GM04503 (cell line): ENCODE measurements around the gene RAB11FIP5.
"Not testable (repeated sequence)": the region's sequence is repeated elsewhere in the genome, so short reads cannot be mapped to it uniquely, and the experiment has no call there.

Experiments
- DNase-seq: peaks from one replicate; pipeline ENCODE4 v3.0.0-alpha.2; 2012; ENCODE audit warnings: low read depth

The RAB11FIP5 gene, protein sequence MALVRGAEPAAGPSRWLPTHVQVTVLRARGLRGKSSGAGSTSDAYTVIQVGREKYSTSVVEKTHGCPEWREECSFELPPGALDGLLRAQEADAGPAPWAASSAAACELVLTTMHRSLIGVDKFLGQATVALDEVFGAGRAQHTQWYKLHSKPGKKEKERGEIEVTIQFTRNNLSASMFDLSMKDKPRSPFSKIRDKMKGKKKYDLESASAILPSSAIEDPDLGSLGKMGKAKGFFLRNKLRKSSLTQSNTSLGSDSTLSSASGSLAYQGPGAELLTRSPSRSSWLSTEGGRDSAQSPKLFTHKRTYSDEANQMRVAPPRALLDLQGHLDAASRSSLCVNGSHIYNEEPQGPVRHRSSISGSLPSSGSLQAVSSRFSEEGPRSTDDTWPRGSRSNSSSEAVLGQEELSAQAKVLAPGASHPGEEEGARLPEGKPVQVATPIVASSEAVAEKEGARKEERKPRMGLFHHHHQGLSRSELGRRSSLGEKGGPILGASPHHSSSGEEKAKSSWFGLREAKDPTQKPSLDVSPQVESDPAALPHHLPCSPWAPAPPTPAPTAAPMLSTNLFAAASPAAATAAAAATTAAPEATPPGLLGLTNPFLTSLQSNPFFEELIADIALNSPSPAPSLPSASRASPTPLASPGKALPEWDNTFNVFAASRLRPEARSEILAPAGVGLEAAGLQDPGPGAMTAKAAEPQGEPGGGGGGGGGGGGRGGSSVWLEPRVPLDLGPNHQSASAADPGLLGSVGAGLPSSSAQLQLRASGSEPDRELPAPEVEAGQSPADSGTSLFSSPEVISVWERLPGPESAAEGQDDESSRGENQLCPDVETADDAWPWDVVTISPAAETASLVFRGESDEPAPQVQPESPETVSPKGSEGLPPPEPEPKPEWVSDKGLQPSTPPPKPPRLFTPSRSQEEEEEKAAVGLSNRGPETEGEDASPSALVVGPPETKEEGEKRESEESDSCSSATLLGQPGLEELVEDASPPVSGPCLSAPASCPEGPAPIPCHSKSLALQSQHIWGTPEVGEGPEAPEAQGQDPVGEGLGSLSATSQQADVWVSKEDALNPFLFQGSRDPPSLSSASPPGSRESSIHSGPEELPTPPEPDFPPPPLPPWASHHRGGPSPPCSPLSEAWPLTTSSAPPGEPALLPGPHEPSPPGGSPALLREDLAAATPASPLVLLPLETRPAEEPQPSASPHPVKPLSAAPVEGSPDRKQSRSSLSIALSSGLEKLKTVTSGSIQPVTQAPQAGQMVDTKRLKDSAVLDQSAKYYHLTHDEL (N-terminal part only)

DNA sequence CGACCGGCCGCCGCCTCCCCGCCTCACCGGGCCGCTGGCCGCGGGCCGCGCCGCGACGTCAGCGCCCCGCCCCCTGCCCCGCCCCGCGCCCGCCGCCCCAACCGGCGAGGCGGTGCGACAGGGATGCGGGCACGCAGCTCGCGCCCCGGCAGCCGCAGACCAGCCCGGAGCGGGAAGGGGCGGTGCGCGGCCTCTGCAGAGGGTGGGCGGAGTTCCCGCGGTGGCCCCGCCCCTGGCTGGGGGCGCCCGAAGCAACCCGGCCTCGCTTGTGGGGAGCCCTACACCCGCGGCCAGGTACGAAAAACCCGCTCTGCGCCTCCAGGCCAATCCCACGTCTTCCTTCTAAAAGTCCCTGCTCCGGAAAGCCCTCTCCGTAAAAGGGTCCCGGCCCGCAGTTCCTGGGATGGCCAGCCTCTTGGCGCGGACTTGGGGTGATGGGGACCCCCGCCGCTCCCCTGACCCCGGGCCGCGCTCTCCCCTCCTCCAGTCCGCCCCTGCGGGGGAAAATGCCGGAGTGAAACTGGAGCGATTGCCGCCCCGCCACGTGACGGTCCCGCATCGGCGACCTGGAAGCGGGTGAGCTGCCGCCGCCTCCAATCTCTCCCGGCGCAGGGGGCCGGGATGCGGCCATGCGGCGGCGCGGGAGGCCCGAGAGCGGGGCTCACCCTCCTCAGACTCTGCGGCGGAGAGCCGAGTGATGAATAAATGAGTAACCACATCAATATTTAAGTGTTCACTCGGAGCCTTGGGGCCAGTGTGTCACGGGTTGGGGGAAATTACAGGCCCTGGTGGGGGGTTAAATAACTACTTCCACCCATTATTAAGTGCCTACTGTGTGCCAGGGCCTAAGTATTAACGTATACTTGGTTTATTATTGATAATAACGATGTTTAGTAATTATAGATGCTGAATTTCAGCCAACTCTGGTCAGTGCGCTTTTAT, at the start of gene RAB11FIP5:
RAB11FIP5 (minus strand) TSS at position 36 of the 942 bp plus-strand sequence. CDS start 171 bp downstream, outside the sequence.
- peak; percentile 63 for DNase-seq

DNA sequence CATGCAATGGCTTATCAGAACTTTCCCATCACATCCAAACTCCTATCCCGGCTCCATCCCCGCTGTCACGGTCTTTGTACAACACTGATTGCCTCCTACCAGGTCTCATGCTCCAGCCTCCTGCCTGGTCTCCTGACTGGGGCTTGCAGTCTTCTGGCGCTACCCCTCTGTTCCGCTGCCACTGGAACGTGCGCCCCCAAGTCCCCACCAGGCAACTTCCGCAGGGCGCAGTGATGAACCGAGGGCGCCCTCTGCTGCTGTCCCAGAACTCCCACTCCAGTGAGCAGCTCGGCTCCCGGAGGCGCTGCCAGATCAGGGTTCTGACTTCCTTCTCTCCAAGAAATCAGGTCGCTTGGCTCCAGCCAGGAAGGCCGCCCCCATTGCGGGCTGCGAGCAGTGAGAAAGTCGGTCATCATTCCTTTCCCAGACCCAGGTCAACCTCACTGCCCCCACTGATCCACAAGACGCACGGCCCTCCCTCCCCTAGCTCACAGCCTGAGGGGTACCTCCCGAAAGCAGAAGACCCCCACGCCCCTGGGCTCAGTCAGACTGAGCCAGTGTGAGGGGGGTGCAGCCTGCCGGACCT, 43.9 kb upstream of the RAB11FIP5 start:
- no peak for DNase-seq

DNA sequence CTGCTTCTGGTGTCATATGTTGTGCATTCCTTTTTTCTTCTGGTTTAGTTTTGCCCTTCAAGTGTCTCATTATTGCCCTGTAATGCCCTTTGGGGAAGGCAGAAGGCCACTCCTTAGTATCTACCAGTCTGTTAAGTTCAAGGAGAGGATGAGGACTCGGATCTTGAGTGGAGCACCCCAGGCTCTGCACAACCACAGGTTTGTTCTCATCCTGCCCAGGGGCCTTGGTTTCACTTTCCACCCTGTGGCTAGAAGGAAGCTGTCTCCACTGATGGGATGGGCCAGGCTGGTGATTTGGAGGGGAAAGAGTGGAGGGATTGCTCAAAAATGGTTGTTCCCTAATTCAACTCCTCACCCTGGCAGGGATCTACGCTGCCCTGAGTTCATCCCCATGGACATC, 30.2 kb upstream of the RAB11FIP5 start:
- no peak for DNase-seq

DNA sequence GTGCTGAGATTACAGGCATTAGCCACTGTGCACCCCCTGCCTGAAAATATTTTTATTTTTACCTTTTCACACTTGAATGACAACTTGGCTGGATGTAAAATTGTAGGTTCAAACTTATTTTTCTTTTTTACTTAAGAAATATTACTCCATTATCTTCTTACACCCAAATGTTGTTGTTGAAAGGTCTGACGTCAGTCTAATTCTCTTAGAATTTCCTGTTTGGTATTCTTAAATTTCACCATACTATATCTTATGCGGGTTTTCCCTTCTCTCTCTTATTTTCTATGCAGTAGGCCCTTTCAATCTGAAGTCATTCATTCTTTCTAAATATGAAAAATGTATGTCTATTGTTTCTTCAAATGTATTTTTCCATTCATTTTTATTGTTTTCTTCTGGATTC, 29.1 kb upstream of the RAB11FIP5 start:
- no peak for DNase-seq

DNA sequence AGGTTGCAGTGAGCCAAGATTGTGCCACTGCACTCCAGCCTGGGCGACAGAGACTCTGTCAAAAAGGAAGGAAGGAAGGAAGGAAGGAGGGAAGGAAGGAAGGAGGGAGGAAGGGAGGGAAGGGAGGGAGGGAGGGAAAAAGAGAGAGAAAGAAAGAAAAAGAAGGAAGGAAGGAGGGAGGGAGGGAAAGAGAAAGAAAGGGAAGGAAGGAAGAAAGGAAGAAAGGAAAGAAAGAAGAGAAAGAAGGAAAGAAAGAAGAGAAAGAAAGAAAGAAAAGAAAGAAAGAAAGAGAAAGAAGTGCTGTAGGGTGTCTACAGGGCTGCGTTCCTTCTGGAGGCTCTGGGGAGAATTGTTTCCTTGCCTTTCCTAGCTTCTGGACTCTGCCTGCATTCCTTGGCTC, 22.5 kb upstream of the RAB11FIP5 start:
- no peak for DNase-seq

DNA sequence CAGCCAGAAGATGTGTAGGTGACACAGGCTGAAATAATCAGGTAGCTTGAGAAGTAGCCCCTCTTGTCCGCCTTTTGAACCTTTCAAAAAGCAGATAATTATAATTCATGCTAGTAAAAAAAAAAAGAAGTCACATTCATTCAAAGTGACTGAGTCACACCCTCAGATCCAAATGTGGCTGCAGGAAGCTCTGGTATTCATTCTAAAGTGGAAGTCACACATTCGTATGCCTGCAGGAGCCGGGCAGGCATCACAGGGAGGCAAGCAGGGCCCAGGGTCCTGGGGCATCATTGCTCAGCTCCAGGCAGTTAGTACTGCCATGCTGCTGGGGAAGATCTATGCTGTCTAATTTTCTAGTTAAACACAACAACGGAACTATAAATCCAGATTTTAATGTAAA, 21.7 kb upstream of the RAB11FIP5 start:
- DNase-seq, result no peak

DNA sequence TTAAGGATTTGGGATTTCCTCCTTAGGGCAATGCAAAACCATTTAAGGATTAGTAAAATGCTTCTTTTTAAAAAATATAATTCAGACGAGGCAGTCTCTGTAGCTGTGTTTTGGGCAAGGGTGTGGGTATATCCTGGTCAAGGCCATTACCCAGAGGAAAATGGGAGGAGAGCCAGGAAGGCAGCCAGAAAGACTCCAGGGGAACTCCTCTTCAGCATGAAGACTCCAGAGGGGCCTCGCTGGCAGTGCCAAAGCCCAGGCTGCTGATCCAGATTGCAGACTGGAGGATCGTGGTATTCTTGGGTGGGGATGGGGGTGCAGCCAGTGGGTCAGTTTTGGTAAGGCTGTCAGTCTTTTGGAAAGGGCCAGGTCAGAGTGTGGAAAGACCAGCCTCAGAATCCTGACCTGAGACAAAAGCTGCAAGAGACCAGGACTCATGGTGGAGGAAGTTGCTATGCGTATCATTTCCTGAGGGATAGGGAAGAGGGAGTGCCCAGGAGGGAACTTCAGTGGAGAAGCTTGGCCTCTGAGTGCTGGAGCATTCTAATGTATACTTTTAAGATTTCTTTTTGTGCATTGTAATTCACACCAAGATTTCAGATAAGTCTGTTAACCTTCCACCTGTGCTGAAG, 20.9 kb upstream of the RAB11FIP5 start:
- DNase-seq, result no peak

DNA sequence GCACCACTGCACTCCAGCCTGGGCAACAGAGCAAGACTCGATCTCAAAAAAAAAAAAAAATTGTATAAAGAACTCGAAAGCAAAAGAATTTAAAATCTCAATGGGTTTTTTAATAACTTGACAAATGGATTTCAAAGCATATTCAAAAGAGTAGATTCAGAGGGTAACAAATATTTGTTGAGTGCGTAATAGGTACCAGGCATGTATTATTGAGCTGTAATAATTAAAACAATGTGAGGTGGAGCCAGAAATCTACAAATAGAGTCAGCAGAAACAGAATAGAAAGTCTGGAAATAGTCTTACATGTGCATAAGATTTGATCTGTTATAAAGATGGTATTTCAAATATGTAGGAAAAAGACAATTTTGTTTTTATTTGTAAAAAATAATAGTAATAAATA, 19.1 kb upstream of the RAB11FIP5 start:
- DNase-seq, result no peak

DNA sequence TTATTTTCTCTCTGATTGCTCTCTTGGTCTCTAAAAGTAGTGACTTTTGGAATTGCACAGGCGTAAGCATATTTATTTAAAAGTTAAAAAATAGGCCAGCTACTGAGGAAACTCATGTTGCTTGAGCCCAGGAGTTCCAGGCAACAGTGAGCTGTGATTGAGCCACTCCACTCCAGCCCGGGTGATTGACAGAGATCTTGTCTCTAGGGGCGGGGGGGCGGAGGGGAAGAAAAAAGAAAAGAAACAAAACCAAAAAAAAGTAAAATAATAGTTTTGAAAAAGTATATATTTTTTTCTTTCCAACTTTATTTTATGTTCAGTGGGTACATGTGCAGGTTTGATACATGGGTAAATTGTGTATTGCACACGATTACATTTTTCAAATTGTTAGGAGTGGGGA, 18.0 kb upstream of the RAB11FIP5 start:
- DNase-seq, result no peak

DNA sequence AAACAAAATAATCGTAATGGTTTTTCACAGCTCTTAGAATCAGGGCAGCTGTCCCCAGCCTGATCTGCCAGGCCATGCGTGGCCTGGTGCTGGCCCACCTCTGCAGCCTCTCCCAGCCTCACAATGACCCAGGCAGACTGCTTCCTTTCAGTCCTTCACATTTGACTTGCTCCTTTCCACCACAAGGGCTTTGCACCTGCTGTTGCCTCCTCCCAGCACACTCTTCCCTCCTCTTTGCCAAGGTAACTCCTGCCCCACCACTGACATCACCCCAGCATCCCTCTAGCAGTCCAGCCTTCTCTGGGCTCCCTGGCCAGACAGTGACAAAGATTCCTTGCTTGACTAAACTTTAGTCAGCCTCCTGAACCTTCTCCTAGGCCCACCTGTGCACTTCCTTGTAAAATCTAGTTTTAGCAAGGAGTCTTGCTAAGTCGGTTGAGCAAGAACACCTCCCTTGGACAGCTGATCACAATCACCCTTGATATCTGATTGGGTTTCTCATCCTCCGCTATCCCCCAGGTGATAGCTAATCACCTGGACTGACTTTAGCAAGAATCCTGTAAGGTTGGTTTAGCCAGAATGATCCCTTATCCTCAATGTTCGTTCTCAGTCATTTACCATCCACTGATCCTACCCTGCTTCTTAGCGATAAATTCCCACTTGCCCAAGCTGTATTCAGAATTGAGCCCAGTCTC, 16.2 kb upstream of the RAB11FIP5 start:
- DNase-seq, result no peak

DNA sequence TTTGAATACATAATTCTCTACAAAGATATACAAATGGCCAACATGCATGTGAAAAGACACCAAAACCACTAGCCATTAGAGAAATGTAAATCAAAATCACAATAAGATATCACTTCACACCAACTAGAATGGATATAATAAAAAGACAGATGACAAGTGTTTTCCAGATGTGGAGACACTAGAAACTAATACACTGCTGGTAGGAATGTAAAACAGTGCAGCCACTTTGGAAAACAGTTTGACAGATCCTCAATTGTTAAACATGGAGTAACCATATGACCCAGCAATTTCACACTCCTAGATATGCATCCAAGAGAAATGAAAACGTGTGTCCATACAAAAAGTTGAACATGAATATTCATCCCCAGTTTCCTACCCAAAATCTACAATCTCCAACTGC, 9.8 kb upstream of the RAB11FIP5 start:
- no peak for DNase-seq

DNA sequence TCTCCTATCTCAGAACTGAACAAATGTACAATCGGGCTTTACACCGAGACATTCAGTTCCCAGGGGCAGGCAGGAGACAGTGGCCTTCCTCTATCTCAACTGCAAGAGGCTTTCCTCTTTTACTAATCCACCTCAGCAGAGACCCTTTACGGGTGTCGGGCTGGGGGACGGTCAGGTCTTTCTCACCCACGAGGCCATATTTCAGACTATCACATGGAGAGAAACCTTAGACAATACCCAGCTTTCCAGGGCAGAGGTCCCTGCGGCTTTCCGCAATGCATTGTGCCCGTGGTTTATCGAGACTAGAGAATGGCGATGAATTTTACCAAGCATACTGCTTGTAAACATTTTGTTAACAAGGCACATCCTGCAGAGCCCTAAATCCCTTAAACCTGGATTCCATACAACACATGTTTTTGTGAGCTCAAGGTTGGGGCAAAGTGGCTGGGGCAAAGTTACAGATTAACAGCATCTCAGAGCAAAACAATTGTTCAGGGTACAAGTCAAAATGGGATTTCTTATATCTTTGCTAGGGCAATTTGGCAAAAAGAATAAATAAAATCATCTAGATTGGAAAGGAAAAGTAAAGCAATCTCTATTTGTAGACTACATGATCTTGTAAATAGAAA, 7.0 kb upstream of the RAB11FIP5 start:
- not testable (repeated sequence) for DNase-seq

DNA sequence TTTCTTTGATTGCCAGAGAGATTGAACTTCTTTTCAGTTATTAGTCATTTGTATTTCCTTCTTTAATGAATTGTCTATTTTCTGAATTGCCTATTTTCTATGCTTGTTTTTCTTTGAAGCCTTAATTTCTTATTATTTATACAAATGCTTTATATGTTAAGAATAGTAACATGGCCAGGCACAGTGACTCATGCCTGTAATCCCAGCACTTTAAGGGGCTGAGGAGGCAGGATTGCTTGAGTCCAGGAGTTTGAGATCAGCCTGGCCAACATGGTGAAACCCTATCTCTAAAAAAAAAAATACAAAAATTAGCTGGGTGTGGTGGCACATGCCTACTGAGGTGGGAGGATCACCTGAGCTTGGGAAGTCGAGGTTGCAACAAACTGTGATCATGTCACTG, 4.7 kb upstream of the RAB11FIP5 start:
- DNase-seq, result no peak

DNA sequence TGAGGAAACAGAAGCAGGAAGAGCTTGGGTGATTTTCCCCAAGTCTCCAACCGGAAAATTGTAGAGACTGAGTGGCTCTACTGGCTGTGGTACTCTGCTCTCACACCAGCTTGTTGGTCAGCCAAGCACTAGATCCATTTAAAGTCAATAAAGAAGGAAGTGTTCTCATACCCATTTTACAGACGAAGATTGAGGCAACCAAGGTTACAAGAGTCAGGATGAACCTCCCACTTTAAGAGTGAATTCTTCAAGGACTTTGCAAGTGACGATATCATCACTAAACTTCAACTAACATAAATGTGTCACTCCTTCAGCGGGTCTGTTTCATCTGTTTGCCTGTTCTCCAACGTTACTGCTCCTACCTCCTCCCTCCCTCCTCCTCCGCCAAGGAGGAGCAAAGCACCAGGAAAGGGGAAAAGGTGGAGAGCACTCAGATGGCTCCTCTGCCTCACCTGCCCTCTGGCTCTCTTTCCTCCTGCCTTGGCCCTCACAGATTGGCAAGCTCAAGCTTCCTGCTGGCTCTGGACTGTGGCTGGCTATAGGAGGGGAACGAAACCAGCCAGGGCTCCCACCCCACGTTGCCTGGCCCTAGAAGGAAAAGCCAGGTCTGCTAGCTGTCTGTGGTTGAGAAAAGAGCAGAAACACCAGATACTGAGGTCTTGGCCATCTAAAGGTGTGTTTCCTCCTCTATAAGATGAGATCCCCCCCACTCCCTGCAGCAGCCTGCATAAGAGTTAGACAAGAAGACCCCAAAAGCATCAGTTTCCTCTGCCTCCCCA, 3.6 kb upstream of the RAB11FIP5 start:
- DNase-seq, result no peak

DNA sequence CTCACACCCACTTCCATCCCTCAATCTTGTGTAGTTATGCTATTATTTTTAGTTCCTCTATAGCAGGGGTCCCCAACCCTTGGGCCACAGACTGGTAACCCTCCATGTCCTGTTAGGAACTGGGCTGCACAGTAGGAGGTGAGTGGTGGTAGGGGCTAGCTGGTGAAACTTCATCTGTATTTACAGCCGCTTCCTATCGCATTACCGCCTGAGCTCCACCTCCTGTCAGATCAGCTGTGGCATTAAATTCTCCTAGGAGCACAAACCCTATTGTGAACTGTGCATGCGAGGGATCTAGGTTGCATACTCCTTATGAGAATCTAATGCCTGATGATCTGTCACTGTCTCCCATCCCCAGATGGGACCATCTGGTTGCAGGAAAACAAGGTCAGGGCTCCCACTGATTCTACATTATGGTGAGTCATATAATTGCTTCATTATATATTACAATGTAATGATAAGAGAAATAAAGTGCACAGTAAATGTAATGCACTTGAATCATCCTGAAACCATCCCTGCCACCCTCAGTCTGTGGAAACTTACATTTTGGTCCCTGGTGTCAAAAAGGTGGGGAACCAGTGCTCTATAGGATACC, 1.6 kb upstream of the RAB11FIP5 start:
- no peak for DNase-seq

DNA sequence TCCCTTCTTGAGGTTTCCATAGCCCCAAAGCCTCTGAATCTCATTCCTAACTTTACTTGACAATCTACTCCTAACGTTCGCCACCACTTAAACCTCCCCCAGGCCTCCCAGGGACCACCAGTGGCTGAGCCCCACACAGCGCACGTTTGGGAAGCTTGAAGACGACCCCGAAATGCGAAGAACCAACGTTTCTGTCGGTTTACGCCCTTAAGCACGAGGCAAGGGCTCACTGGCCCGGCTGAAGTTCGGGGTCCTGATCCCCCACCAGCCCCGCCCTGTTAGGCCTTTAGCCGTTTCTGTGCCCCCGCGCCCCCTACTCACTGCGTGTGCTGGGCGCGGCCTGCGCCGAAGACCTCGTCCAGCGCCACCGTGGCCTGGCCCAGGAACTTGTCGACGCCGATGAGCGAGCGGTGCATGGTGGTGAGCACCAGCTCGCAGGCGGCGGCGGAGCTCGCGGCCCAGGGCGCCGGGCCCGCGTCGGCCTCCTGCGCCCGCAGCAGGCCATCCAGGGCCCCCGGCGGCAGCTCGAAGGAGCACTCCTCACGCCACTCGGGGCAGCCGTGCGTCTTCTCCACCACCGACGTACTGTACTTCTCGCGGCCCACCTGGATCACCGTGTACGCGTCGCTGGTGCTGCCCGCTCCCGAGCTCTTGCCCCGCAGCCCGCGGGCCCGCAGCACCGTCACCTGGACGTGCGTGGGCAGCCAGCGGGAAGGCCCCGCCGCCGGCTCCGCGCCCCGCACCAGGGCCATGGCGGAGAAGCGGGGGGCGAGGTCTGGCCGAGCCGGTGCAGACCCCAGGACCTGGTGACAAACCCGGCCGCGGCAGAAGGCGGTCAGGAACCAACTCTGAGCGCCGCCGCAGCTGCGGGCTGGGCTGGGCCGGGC, 479 bp downstream of the RAB11FIP5 start:
- DNase-seq, result no peak
